Fibroblast of the conjunctiva (primary cell): ENCODE results near the gene AP3S1.
"Not testable (repeated sequence)": the region's sequence is repeated elsewhere in the genome, so short reads cannot be mapped to it uniquely, and the experiment has no call there.

ENCODE experiments used
- DNase-seq: peaks from one replicate; pipeline ENCODE4 v3.0.0-alpha.2; 2010; ENCODE audit warnings: low read depth

AP3S1 gene

DNA sequence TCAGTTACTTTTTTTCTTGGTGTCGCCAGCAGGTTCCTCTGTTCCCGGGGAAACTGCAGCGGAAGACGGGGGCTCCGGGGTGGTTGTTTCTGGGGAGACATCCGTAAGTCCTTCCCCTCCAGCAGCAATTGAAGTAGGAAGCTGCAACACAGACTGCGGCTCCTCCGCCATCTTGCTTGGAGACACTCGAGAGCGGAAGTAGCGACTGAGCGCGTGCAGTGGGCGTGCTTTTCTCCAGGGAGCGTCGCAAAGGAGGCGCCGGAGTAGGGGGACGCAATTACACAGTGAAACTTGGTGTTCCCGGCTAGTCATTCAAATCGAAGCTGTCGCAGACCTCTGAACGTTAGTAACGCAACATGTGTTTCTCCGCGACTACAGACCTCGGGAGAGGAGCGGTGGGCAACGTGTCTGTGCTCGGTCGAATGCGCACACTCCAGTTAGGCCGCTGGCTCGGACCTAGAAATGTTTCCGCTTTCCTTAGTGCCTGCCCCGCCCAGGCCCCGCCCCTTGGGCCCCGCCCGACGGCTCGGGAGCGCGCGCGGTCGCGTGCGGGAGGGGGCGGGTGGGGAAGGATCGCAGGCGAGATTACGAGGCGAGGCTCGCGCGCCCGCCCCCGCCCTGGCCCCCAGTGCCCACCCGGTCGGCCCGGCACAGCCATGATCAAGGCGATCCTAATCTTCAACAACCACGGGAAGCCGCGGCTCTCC, at the start of gene AP3S1, which contains the start of gene ATG12:
Gene AP3S1, plus strand, starts transcription at position 554 of the 707 bp plus-strand sequence. Its CDS starts 103 bp downstream, at position 657.
Gene ATG12, minus strand, starts transcription at position 184 of the 707 bp plus-strand sequence. Its CDS starts 13 bp downstream, at position 171.
- peak; percentile 80 for DNase-seq

DNA sequence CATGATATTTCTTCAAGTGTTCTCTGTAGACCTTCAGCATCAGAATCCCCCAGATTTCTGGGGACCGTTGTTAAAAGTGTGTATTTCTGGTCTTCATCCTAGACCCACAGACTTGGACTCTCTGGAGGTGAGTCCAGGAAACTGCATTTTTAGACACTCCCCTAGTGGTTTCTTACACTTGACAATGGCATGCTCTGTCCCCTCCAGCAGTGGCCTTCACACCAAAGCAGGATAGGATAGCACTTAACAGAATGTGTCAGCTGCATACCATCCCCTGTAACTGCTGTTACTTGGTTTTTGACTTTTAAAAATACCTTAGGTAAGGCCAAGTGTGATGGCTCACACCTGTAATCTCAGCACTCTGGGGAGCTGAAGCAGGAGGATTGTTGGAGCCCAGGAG, 46.0 kb upstream of the AP3S1 start:
- no peak for DNase-seq

DNA sequence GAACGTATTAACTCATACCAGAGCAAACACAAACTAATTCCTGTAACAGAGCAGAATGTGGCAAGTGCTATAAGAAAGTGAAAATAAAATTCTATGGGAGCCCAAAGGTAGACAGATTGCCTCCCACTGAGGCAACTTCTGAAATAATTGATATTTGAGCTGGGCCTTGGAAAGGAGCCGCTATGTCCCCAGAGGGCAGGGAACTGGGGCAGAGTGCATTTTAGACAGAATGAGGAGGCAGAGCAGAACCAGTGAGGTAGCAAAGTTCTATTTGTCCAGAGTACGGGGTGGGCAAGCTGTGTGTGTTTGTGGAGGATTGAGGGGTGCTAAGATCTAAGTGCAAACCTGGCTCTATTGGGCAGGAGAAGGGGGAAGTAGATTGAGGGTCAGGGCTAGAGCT, 45.1 kb upstream of the AP3S1 start:
- DNase-seq: no peak

DNA sequence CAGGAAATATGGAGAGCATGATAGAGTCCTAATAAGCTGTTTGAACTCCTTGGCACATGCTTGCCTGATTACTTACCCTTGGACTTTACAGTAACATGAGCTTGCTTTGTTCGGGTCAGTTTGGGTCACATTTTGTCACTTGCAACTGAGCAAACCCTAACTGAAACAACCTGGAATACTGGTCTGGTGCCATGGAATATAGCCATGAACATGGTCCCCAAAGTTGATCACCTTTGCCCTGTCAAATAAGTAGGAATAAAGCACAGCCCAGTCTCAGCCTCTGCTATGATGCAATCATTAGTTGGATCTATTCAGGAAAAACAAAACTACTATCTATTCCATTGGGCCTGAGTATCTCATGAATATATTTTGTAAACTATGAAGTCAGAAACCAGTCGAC, 43.5 kb upstream of the AP3S1 start:
- no peak for DNase-seq

DNA sequence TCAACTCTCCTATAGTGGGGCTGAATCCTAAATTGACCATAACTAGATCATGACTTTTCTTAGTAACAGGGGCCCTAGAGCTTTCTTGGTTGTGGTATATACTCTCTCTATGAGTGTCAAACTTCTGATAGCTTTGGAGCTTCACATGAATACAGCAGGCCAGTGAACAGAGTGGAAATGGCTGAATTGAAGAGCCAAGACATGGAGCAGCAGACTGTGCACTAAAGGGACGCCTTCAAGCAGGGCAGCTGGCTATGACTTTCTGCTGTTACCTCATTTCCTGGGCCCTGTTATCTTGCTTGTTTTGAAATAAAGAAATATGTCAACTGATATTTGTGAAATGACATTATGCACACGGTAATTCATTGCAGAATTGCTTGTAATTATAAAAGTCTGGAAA, 41.6 kb upstream of the AP3S1 start:
- DNase-seq: no peak

DNA sequence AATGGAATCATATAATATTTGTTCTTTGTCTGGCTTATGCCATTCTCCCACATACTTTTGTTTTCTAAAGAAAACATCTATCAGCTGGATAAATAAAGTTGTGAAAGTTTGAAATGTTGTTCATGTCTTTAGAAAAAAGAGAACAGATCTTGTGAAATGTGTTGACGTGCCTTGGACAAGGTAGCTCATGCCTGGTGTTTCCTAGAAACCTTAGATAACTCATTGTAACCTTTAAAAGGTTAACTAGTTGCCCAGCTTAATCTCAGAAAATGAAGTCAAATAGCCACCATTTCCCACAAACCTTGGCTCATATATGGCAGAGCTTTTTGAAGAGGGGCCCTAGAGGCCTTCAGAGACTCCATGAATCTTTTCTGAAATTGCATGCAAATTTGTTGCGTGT, 40.6 kb upstream of the AP3S1 start:
- no peak for DNase-seq

DNA sequence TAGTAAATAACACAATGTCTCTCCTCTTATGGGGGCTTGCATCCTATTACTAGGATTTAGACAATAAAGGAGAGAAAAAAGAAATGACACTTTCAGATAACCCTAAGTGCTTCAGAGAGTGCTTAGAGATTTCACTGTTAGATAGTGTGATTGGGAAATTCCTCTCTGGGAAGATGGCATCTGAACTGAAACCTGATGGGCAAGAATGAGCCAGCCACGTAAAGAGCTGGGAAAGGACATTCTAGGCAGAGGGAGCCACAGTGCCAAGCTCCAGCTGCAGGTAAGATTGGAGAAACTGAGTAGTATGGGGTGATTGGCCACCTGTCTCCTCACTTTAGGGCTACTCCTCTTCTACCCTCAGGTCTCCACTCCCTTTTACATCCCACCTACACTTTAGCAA, 39.8 kb upstream of the AP3S1 start:
- no peak for DNase-seq

DNA sequence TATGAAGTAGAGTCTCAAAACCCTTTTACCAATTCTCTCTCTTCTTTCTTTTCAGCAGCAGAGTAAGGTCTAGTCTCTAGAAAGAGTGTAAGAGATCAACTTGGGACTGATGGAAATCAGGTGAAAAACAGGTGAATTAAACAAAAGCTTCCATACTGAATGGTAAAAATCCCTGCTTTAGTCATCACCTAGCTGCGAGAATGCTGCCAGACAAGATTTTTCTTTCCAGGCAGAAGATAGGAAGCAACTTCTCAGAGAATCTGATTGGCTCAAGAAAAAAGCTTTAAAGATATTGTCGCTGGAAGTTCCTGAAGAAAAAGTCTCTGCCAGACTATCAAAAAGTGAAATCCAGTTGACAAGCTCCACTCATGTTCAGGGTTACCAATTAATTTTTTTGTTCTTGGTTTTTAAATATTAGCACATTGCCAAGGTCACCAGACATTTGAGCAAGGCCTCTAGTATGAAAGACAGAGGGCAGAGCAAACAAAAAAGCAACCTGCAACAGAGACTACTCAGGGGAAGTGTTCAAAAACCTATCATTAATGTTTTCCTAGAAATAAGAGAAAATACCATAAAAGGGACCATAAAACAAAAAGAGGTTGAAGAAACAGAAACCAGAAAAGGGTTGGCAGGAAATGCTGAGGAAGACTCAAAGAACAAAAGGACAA, 34.6 kb upstream of the AP3S1 start:
- DNase-seq: no peak

DNA sequence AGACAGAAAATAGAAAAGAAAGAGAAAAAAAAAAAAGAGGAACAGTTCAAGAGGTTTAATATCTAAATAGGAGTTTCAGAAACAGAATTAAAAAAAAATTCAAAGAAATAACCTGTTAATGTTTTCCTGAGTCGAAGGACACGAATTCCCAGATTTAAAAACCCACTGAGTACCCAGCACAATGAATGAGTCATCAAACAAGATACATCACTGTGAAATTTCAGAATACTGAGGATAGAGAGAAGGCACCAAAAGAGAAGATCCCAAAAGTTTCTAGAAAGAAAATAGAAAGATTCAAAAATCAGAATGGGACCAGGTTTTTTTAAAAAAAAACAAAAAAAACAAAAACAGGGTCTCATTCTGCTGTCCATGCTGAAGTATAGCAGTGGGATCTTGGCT, 34.1 kb upstream of the AP3S1 start:
- no peak for DNase-seq

DNA sequence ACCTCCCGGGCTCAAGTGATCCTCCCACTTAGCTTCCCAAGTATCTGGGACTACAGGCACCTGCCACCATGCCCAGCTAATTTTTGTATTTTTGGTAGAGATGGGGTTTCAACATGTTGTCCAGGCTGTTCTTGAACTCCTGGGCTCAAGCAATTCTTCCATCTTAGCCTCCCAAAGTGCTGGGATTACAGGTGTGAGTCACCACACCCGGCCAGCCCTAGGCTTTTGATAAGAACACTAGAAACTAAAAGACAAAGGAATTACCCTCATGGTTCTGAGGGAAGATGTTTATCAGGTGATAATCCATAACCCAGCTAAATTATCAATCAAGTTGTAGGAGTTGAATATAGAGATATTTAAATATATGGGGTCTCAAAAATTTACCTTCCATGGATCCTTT, 33.7 kb upstream of the AP3S1 start:
- not testable (repeated sequence) for DNase-seq

DNA sequence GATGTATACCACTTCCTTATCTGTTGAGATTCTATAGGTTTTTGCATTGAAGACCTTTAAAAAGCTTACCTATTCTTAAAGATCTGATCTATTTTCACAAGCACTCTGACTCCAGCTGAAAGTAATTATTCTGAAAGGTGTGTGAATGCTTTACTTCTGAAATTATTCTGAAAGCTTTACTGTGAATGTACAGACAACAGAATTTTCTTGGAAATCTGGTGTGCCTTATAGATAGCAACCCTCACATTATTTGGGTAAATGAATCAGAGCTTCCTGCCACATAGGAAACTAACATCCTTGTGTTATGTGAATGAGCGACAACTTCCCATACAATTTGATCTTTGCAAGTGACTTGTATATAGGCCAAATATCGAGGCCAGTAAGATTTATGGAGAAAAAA, 31.8 kb upstream of the AP3S1 start:
- DNase-seq: no peak

DNA sequence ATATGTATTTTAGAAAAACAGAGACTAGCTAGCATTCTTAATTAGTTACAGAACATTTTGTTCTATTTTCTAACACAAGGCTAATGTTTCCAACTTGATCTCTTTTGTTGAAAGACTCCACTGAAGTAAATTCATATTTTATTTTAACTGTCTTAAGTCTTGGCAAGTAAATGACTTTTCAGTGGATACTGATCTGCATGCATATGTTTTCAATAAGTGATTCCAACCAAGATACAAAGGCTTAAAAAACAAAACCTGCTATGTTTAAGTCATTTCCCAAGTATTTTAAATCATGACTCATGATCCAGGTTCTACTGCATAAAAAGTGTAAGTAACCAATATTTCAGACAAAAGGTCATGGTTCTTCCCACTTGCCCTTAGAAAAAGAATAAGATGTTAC, 31.0 kb upstream of the AP3S1 start:
- peak; percentile 82 for DNase-seq

DNA sequence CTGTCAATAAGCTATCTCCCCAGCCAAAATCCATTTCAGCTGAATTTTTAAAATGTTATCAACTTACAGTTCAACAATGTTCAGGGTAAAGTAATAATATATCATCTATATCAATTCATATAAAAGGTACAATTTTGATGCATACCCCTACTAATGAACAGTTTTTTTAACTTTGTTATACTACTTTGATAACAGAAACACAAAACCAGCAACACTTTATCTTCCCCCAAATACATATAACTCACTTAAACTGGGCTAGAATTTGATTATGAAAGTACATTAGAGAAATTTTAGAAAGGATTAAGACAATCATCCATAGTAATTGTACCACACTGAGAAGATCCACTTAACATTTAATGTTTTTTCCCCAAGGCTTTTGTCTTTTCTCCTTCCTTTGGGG, 30.3 kb upstream of the AP3S1 start:
- DNase-seq: no peak

DNA sequence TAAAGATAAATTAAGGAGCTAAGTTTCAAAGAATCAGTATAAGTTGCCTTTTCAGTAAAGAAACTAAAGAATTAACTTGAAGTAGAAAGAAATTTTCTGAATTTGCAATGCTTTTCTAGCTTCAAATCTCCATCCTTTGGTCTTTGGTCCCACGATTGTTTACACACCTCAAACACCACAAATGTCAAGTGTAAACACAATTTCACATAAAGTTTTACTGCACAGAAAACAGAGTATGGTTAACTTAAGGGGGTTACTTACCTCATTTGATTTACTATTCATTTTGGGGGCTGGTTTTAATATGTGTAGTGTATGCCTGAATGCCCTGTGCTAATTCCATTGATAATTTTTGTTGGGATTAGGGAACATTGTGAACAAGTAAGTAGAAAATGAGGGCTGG, 29.4 kb upstream of the AP3S1 start:
- no peak for DNase-seq

DNA sequence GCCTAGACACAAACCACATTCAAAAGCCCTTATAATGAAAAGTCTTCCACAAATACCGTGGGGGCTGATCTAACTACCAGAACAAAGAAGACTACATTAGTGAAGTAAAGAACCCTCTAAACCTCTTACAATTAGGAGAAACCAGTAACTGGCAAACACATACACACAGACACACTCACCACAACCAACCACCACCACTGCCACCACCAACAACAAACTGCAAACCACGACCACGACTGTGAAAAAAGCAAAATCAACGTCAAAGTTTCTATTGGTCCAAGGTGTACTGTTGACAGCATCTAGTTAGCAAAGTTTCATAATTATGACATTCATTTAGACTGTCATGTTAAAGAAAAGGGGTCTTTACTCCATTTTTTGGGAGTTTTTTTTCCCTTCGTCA, 28.0 kb upstream of the AP3S1 start:
- no peak for DNase-seq

DNA sequence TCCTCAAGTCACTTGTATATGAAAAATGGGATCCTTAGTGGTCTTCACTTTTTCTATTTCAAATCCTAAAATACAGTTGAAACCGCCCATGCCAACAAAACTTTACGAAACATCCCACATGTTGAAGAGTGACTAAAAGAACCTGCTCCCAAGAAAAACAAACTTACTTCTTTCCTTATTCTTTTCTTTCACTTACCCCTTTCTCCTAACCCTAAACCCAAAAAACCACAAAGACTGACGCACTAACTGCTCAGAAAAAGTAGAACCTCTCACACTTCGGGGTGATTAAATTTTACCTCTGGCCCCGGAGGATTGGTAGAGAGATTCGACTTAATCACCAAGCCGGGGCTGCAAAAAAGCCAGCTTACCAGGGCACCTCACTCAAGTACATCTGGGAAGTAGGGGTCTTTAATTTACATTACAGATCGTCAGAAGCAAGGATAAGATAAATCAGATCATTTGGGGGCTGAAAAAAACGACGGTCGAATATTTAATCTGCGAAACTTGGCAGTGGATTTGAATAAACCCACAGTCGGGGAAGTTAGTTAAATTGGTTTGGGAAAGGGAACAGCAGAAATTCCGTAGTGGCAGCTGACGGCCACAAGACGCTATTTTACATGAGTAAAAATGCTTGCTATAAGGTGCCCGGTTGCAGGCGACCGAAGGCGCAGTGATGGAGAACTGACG, 26.6 kb upstream of the AP3S1 start:
- no peak for DNase-seq

DNA sequence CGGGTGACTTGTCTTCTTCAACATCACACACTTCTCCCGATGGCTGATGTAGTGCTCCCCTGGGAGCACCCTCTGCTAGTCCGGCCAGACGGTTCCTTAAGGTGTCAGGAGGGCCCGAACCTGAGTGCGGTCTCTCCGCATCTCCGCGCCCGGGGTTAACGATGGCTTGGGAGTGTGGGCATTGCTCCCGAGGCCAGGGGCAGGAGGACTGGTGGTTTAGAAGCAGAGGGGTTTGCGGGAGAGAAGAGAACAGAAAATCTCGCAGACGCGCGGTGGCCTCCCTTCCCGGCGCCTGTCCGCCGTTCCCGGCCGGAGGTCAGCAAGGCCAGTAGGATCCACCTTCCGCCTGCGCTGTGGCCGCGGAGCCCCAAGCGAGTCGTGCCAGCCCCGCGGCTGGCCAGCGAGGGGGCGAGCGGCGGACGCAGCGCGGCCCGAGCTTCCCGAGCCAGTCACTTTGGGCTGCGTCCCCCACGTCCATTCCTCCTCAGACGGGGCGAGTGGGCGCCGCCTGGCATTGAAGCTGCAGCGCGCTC, 26.0 kb upstream of the AP3S1 start:
- DNase-seq: no peak

DNA sequence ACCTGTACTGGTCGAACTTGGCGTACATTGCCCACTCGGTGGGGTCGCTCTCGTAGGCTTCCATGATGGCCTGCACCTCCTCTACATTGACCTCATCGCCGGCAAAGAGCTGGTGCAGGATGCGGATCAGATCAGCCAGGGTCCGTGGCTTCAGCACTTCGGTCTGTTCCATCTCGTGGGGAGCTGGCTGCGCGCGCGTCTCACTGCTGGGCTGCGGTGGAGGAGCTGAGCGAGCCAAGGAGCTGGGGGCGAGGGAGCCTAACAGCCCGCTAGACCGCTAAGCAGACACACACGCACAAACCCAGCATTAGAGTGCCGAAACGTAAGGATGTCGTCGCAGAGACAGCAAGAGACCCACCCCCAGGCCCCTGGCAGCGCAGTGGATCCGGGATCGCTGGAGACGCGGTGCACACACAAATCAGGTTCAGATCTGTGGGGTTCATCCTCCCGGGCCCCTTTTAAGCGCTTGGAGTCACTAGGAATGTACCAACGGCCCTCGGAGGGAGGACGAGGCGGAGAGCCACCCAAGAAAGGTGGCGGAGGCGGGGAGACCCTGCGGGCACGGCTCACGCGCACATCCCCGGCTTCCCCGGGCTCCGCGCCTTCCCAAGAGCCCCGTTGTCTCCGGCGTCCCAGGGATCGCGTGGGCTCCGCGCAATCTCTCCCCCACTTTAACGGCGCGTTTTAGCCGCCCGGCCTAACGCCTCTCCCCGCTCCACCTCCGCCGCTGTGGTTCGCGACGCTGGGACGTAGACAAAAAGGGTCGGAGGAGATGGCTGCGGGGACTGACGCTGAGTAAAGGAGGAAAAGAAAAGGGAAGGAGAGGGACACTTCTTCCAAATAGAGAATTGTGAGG, 25.3 kb upstream of the AP3S1 start, which contains the start of gene CDO1:
Gene CDO1, minus strand, starts transcription at position 434 of the 856 bp plus-strand sequence. Its CDS starts 262 bp downstream, at position 172.
- peak; percentile 51 for DNase-seq

DNA sequence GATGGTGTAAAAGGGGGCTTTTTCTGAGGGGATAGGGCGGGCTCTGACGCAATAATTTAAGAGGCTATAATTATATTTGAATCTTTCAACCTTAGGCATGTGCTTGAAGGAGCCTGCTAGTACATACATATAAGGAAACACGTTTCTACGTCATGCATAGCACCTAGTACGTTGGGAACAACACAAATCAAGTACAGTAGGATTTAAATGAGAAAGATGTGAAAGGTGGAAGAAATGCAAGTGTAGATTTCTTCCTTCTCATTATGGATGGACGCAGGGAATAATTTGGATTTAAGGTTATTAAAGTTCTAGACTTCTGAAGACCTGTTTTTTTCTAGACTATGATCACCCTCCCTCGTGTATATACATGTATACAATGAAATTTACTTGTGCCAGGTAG, 24.3 kb upstream of the AP3S1 start:
- no peak for DNase-seq

DNA sequence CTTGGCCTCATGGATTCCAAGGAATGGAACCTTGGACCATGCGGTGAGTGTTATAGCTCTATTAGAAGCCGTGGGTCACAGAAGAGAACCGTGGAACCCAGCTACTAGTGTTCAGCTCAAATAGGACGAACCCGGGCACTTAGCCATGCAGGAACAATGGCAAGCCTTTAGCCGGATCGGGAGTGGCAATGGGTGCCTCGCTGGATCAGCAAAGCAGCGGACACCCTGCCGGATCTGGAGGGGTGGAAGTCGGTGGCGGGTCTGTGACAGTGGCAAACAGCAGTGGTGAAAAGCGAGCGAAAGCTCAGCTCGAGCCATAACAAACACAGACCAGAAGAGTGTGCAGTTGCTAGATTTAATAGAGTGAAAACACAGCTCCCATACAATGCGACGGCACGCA, 22.9 kb upstream of the AP3S1 start:
- no peak for DNase-seq

DNA sequence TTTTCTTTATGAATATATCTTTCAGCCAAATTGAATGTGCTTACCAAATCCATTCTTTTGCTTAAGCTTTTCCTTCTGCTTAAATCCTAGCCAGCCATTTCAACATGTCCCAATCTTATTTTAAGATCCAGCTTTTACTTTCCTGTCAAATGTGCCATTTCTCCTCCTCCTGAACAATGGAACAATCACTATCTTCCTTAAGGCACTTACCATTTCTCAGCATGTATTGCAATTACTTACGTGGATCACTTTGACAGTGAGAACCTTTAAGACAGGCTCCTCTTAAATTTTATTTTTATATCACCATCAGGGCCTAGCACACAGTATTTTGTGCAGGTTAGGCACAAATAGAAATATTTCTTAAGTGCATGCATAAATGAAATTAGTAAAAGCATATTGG, 20.9 kb upstream of the AP3S1 start:
- no peak for DNase-seq

DNA sequence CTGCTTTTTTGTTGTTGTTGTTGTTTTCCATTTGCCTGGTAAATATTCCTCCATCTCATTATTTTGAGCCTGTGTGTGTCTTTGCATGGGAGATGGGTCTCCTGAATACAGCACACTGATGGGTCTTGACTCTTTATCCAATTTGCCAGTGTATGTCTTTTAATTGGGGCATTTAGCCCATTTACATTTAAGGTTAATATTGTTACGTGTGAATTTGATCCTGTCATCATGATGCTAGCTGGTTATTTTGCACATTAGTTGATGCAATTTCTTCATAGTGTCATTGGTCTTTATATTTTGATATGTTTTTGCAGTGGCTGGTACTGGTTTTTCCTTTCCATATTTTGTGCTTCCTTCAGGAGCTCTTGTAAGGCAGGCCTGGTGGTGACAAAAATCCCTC, 16.8 kb upstream of the AP3S1 start:
- DNase-seq: not testable (repeated sequence)
